Measurements from ENCODE around the gene ADCY3.

DNA sequence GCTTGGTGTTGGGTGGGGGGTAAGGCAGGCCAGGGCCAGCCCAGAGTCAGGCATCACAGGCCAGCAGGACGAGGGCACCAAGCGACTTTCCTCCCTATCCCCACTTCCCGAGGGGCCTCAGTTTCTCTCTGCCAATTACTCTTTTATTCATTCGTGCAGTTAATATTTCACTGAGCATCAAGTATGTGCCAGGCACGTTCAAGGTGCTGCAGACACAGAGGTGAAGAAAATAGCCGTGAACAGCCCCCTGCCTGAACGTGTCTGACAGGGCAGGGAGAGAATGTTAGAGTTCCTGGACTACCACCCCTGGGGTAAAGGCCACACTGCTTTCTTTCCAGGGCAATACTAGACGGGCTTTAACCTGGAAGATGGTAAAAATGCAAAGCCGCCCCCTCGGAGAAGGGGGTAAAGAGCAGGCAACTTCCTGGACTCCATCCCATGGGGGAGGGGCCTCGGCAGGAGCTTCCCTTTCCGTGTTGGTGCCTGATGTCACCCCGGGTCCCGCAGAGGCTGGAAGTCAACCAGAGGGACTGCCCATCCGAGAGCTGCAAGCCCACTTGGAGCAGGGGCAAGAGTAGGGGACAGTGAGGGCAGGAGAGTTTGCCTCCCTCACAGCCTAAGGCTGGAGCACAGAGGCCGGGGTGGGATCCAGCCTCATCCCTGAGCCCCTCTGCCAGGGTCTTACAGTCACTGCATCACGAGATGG, 79.7 kb downstream of the ADCY3 start:
- TF ChIP-seq CTCF (IDR thresholded peaks at IDR 0.05), result no peak
- TF ChIP-seq POLR2A (IDR thresholded peaks at IDR 0.05), result no peak
- TF ChIP-seq EP300 (IDR thresholded peaks at IDR 0.05), result no peak
- no peak for TF ChIP-seq POLR2AphosphoS5 (IDR thresholded peaks at IDR 0.05)
